ES-I3 (cell line): ENCODE measurements around the gene STOM.
A peak's percentile ranks its signal among the peaks of the same experiment; 100 is the strongest.

Experiments used
- H3K36me3 ChIP-seq: 2 replicates; pipeline ENCODE4 v1.6.1; 2013; ENCODE audit warnings: mild to moderate bottlenecking, low read length, control low read depth, moderate library complexity; ENCODE audit not compliant: insufficient read depth
- H3K4me1 ChIP-seq: 2 replicates; pipeline ENCODE4 v1.6.1; 2013; ENCODE audit warnings: mild to moderate bottlenecking, control low read depth, low read length; ENCODE audit not compliant: insufficient read depth
- H3K9ac ChIP-seq: 2 replicates; pipeline ENCODE4 v1.6.1; 2013; ENCODE audit warnings: low read depth, mild to moderate bottlenecking, low read length, moderate library complexity
- H3K9me3 ChIP-seq: 2 replicates; pipeline ENCODE4 v1.6.1; 2013; ENCODE audit warnings: mild to moderate bottlenecking, low read length, moderate library complexity; ENCODE audit not compliant: control insufficient read depth, insufficient read depth

The STOM gene

DNA sequence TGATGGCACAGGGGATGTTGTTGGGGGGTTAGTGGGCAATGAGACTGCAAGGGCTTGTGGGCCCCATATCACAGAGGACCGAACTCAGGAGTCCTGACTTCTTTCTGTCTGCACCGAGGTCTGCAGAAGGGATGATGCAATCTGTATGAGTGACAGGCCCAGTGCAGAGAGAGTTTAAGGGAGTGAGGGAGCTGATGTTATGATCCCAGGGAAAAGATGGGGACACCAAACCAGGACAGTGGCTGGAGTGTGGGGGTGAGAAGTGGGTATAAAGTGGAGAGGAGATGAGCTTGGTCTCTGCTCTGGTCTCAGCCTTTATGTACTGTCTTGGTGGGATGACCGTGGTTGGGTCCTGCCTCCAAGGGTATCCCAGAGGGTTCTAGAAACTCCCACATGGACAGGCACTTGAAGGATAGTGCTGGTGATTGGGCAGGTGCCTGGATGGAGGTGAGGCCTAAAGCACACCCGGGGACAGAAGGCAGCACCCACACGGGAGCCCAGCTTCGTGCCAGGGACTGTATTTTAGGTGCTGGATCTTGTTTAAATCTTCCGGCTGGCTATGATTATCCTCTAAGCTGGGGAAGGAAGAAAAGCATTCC lies 80.2 kb downstream of the STOM start:
- no peaks in the 10 kb centered on the region for H3K9me3 ChIP-seq
- no peaks in the 10 kb centered on the region for H3K36me3 ChIP-seq
- peaks cover 25% of the 10 kb centered on the region; the same call in 1 of the 2 replicates for H3K4me1 ChIP-seq
- no peak overlapping the region; the same call in 1 of the 2 replicates for H3K9ac ChIP-seq

DNA sequence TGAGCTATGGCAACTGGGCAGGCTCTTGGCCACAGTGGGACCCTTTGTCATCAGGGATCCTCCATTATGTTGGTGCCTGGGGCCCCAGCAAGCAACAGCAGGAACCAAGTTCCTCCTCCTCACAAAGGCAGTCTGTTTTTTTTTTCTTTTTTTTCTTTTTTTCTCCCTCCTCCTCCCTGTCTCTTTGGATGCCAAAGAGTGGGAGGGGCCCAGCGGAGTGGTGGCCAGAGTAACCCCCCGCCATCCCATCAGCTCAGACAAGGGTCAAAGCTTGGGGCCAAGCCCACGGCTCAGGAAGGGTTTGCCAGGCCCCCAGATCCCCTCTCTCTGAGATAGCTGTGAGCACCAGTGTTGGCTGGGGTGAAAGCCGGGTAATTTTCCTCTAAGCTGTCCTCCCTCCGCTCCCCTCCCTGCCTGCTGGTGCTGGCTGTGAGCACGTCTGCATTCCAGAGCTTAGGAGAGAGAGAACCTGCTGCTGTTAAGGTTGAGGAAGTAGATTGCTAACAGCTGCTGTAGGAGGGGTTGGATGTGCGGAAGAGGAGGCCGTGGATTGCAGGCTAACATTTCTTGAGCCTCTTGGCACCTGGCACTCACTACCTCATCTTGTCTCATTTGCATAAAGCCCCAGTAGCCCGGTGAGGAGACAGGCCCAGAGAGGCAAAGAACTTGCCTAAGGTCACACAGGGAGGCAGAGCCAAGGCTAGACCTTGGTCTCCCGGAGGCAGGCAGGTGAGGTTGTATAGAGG lies 80.9 kb downstream of the STOM start:
- Histone ChIP-seq H3K9ac (peak overlapping the region; percentile 1; the same call in 1 of the 2 replicates), H3K9me3 (no peaks in the 10 kb centered on the region), H3K4me1 (peaks cover 25% of the 10 kb centered on the region; the same call in 1 of the 2 replicates), H3K36me3 (no peaks in the 10 kb centered on the region)
